Ovary (tissue), 3 donors: ENCODE measurements around the gene FN3K.

ENCODE experiments used
- EP300 ChIP-seq: sonication (generic); formaldehyde crosslinking; IDR thresholded peaks from one replicate; pipeline ENCODE4 v1.6.1; 2017; ENCODE audit warnings: antibody characterized with exemption
- POLR2A ChIP-seq: fragments of 450-650 bp; IDR thresholded peaks from one replicate; pipeline ENCODE4 v1.6.1; 2017; ENCODE audit warnings: antibody characterized with exemption, mild to moderate bottlenecking, moderate library complexity
- TF ChIP-seq, protein P1 (sequence below), 3 donors: fragments of 450-650 bp in 2 of 3; fragments of 200-600 bp in 1 of 3; IDR thresholded peaks; one replicate each; pipeline versions ENCODE4 v1.5.1 to v1.8.0; 2016 to 2022; ENCODE audit warnings: antibody characterized with exemption in 3 of 3, mild to moderate bottlenecking in 1 of 3
- donor health status: DM: no; HTN: no; CAD: no.

DNA sequence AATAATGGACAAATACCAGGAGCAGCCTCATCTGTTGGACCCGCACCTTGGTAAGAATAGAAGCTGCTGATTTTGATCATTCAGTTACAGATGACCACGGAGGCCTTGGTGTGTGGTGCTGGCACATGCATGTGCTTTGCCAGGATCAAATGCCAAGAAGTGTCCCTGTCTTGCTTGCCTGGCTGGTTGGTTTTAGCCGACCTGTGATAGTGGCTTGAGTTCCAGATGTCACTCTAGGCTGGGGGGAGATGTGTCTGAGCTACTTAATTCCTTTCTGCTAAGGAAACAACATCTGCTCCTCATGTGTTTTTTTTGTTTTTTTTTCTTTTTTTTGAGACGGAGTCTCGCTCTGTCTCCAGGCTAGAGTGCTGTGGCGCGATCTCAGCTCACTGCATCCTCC, 20.8 kb downstream of the FN3K start:
- TF ChIP-seq POLR2A (no peak), EP300 (no peak)
- TF ChIP-seq, protein P1, sequence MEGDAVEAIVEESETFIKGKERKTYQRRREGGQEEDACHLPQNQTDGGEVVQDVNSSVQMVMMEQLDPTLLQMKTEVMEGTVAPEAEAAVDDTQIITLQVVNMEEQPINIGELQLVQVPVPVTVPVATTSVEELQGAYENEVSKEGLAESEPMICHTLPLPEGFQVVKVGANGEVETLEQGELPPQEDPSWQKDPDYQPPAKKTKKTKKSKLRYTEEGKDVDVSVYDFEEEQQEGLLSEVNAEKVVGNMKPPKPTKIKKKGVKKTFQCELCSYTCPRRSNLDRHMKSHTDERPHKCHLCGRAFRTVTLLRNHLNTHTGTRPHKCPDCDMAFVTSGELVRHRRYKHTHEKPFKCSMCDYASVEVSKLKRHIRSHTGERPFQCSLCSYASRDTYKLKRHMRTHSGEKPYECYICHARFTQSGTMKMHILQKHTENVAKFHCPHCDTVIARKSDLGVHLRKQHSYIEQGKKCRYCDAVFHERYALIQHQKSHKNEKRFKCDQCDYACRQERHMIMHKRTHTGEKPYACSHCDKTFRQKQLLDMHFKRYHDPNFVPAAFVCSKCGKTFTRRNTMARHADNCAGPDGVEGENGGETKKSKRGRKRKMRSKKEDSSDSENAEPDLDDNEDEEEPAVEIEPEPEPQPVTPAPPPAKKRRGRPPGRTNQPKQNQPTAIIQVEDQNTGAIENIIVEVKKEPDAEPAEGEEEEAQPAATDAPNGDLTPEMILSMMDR (IDR thresholded peaks at IDR 0.05) = no peak
